GM13977 (cell line): ENCODE results near the gene MLPH.
"Not testable (repeated sequence)": the region's sequence is repeated elsewhere in the genome, so short reads cannot be mapped to it uniquely, and the experiment has no call there.

Experiments
- DNase-seq: peaks from one replicate; pipeline ENCODE4 v3.0.0; 2012; ENCODE audit warnings: low spot score
- in situ Hi-C: fragments of 300-500 bp; cut with MboI; formaldehyde crosslinking; loops from one replicate; pipeline ENCODE4 v1.12.0; 2022; ENCODE audit warnings: low sequenced_read_pairs, low pct_unique_long_range_greater_than_20kb, mixed read lengths, inconsistent platforms; ENCODE audit not compliant: unreplicated experiment
- TF ChIP-seq, protein P1 (sequence below): IDR thresholded peaks from 2 replicates; pipeline ENCODE4 v1.5.1; 2012; ENCODE audit warnings: mild to moderate bottlenecking, control low read depth; ENCODE audit not compliant: insufficient read depth; ENCODE audit errors: extremely low read depth, missing control alignments

Gene MLPH

DNA sequence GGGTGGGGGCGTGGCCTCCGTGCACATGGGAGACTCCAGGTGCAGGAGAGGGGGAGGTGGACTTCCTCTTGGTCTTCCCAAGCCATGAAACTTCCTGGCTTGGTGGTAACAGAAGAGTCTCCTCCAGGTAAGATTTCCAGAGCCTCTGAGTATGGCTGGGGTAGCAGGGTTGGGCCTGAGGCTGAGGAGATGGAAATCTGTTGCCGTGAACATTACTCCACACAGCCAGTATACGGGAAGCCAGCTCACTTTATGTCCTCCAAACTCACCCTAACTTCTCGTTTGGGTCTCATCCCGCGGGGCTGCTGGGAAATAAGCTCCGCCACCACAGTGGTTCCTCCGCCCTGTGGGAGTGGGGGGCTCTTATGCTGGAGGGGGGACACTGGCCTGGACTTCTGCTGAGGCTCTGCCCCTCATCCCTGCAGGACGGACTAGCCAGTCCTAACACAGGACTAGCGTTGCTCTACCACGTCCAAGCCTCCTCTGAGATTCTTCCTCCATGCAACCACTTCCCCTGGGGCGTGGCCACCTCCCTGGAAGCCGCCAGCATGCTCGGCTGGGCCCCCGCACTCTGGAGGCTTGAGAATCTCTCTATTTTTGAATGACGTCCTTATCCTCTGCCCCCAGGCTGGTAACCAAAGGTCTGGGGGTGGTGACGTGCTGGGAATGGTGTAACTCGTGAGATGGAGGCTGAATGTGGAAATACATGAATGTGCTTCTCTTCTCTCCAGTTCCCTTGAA, 104.3 kb downstream of the MLPH start:
- TF ChIP-seq, protein P1, sequence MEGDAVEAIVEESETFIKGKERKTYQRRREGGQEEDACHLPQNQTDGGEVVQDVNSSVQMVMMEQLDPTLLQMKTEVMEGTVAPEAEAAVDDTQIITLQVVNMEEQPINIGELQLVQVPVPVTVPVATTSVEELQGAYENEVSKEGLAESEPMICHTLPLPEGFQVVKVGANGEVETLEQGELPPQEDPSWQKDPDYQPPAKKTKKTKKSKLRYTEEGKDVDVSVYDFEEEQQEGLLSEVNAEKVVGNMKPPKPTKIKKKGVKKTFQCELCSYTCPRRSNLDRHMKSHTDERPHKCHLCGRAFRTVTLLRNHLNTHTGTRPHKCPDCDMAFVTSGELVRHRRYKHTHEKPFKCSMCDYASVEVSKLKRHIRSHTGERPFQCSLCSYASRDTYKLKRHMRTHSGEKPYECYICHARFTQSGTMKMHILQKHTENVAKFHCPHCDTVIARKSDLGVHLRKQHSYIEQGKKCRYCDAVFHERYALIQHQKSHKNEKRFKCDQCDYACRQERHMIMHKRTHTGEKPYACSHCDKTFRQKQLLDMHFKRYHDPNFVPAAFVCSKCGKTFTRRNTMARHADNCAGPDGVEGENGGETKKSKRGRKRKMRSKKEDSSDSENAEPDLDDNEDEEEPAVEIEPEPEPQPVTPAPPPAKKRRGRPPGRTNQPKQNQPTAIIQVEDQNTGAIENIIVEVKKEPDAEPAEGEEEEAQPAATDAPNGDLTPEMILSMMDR, result no peak
- in situ Hi-C loops, result no loop called here
- DNase-seq, result no peak

DNA sequence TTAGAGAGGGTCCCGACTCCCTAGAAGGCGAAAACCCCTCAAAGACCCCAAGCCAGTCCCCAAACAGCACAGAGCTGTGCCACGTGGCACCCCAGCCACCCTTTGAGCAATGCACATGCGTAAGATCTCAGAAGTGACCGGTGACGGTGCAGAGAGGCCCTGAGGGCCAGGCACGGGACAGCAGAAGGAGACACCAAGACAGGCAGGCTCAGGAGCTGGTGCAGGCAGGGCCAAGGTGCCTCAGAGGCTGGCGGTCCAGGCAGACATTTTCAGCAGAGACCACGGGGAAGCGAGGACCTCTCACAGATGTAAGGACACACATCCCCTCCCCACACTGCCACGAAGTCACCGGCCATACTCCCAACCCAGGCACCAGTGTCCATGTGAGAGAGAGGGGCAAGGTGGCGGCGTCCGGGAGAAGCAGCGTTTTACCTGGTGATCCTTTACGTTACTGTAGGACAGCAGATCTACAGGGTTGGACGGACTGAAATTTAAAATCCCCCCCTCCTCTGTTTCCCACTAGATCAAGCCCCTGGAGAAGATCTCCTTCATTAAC, 105.5 kb downstream of the MLPH start:
- no peak for DNase-seq
- TF ChIP-seq, protein P1, result no peak
- in situ Hi-C loops, result no loop called here

DNA sequence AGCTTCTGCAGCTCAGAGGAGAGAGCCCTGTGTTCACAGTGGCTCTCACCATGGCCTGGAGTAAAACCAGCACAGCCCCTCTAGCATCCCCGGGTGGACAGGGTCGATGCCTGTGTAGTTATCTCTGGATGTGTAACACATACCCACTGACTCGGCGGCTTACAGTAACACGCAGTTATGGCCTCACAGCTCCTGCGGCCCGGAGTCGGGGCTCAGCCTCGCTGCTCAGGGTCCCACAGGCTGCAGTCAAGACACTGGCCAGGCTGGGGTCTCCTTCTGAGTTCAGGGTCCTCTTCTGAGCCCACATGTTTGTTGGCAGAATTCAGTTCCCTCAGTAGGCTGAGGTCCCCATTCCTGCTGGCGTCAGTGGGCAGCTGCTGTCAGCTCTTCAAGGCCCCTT, 106.0 kb downstream of the MLPH start:
- TF ChIP-seq, protein P1, result no peak
- in situ Hi-C loops, result no loop called here

DNA sequence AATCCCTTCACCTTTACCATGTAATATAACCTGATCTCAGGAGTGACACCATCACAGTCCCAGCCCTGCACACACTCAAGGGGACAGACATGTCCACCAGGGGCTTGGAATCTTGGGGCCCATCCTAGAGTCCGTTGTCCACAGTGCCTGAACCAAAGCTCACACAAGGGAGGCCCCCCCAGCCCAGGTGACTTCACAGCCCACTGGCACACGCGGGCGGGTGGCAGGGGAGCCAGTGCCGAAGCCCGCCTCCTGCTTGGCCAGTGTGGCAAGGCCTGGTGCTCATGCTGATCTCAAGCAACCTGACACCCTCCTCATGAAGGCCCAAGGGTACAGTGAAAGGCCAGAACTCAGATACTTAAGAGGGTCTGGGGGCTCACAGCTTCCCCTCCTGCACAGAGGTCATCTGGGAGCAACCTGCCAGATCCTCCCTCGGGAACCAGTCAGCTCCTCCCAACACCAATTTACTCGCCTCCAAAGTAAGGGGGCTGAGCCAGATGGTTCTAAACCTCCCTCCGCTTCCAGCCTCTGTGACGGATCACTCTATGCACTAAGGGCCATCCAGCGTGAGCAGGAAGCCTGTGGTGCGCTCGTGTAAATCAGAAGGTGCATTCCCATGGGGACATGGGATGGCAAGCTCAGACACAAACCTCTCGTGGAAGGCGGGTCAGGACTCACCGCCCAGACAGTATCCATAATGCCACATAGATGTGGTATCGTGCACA, 106.7 kb downstream of the MLPH start:
- no peak for DNase-seq
- TF ChIP-seq, protein P1, result no peak
- in situ Hi-C loops, result no loop called here

More for the DNA sequence above, 106.0 kb downstream of the MLPH start:
- DNase-seq, result no peak

DNA sequence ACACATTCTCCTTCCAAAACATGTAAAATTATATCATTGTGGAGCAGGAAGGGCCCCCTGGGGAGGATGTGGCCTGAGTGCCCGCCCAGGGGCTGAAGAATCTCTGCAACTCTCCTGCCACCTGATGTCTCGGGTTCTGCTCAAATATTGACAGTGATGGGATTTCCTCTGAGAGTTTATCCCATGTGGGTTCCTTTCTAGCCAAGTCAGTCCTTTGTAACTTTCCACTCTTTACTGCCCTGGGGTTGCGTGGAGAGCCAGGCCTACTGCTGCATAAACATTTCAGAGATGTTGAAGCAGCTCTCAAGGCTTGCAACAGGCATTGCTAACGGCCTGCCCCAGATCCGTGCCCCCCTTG, 107.4 kb downstream of the MLPH start:
- in situ Hi-C loops, result no loop called here
- no peak for DNase-seq
- TF ChIP-seq, protein P1, result no peak

DNA sequence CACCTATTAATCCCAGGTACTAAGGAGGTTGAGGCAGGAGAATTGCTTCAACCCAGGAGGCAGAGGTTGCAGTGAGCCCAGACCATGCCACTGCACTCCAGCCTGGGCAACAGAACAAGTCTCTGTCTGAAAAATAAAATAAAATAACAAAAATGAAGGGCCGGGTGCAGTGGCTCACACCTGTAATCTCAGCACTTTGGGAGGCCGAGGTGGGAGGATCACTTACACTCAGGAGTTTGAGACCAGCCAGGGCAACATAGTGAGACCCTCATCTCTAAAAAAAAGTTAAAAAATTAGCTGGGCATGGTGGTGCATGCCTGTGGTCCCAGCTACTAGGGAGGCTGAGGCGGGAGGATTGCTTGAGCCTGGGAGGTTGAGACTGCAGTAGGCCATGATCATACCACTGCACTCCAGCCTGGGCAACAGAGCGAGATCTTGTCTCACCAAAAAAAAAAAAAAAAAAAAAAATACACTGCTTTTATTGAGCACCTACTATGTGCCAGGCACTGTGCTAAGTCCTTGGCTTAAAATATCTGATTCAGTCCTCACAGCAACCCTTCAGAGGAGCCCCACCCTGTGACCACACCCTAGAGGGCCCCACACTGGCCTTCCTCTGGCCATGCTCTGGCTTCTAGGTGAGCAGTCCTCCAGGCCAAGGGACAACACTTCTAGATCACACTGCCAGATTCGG, 108.9 kb downstream of the MLPH start:
- in situ Hi-C loops, DNase-seq: not testable (repeated sequence)
